Cortex of kidney (tissue), 1 donor: ENCODE results near the gene DDX55.

Experiments used
- DNase-seq: peaks from one replicate; lab custom pipeline; 2025; lab: John Stamatoyannopoulos, UW

Gene DDX55

GRCh38 chr12:123608182-123608581 is 6.3 kb downstream of the DDX55 start:
- DNase-seq: no peak

GRCh38 chr12:123614110-123614509 is 12.2 kb downstream of the DDX55 start:
- DNase-seq: no peak

GRCh38 chr12:123614531-123614930 is 12.6 kb downstream of the DDX55 start:
- no peak for DNase-seq

- no peak for DNase-seq
Observed at GRCh38 chr12:123617144-123617543, 15.2 kb downstream of the DDX55 start.

GRCh38 chr12:123617580-123617979 is 15.7 kb downstream of the DDX55 start:
- DNase-seq: no peak

- DNase-seq: no peak
Observed at GRCh38 chr12:123621101-123621500, 19.2 kb downstream of the DDX55 start.

GRCh38 chr12:123621619-123622530 is 20.0 kb downstream of the DDX55 start:
- no peak for DNase-seq

GRCh38 chr12:123633379-123634141 is 31.7 kb downstream of the DDX55 start, which contains the start of the genes EIF2B1 and GTF2H3:
TSS of gene EIF2B1 (minus strand) at chr12:123633686. CDS start at chr12:123633557, 129 bp downstream.
TSS of gene GTF2H3 (plus strand) at chr12:123633829. CDS start at chr12:123633860, 31 bp downstream.
- DNase-seq: peak; percentile 73

GRCh38 chr12:123634142-123634561 is 32.3 kb downstream of the DDX55 start:
- DNase-seq: no peak

GRCh38 chr12:123643911-123644310 is 42.0 kb downstream of the DDX55 start:
- no peak for DNase-seq

GRCh38 chr12:123645380-123645779 is 43.5 kb downstream of the DDX55 start:
- DNase-seq: no peak

- no peak for DNase-seq
Observed at GRCh38 chr12:123645878-123646277, 44.0 kb downstream of the DDX55 start.

- no peak for DNase-seq
Observed at GRCh38 chr12:123648401-123648800, 46.5 kb downstream of the DDX55 start.

GRCh38 chr12:123654129-123654701 is 52.3 kb downstream of the DDX55 start:
- DNase-seq: no peak

GRCh38 chr12:123655420-123655819 is 53.5 kb downstream of the DDX55 start:
- no peak for DNase-seq

- DNase-seq: no peak
Observed at GRCh38 chr12:123656392-123656791, 54.5 kb downstream of the DDX55 start.

- no peak for DNase-seq
Observed at GRCh38 chr12:123657211-123657610, 55.3 kb downstream of the DDX55 start.

- no peak for DNase-seq
Observed at GRCh38 chr12:123659996-123660727, 58.3 kb downstream of the DDX55 start.

GRCh38 chr12:123667771-123668170 is 65.9 kb downstream of the DDX55 start:
- no peak for DNase-seq
